ENCODE measurements around the gene HSPBAP1.

- TF ChIP-seq CTCF (IDR thresholded peaks at IDR 0.05) (no peak), POLR2A (IDR thresholded peaks at IDR 0.05) (no peak), POLR2AphosphoS5 (IDR thresholded peaks at IDR 0.05) (no peak), EP300 (IDR thresholded peaks at IDR 0.05) (no peak)
Observed at GRCh38 chr3:122716667-122717066, 77.0 kb downstream of the HSPBAP1 start.

Measured in sigmoid colon (tissue), 4 donors.